HG03095 (cell line): ENCODE results near the gene LCN10.
"Not testable (repeated sequence)": the region's sequence is repeated elsewhere in the genome, so short reads cannot be mapped to it uniquely, and the experiment has no call there.

Source experiments
- ATAC-seq: cut with Tn5 transposase; IDR thresholded peaks from one replicate; pipeline ENCODE4 v1.9.1; 2021; ENCODE audit warnings: moderate library complexity; ENCODE audit not compliant: unreplicated experiment

Gene LCN10

DNA sequence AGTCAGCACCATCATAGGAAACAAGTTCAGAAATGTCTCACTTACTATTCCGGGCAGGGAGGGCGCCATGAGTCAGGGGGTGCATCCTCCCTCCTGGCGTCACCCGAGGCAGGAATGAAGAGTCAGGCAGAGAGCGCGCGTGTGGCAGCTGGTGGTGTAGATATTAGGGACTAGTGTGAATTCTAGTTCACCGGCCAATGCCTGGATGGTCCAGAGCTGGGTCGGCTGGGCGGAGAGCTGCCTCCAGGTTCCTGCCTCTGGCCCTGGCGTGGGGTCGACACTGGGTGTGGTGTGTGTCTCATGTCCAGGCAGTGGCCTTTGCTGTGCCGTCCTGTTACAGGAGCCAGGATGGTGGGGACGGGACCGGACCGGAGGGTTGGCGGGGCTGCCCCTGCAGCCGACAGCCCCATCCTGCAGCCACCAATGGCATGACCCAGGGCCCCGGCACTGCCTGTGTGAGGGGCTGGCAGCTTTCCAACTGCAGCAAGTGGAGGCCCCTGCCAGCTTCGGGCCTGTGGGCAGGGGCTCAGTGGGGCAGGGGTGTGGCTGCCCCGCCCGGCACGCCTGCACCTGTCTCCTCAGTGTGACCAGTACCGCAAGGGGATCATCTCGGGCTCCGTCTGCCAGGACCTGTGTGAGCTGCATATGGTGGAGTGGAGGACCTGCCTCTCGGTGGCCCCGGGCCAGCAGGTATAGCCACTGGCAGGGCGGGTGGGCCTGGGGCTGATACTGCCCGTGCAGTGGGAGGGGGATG lies 21.2 kb downstream of the LCN10 start:
- no peak for ATAC-seq

DNA sequence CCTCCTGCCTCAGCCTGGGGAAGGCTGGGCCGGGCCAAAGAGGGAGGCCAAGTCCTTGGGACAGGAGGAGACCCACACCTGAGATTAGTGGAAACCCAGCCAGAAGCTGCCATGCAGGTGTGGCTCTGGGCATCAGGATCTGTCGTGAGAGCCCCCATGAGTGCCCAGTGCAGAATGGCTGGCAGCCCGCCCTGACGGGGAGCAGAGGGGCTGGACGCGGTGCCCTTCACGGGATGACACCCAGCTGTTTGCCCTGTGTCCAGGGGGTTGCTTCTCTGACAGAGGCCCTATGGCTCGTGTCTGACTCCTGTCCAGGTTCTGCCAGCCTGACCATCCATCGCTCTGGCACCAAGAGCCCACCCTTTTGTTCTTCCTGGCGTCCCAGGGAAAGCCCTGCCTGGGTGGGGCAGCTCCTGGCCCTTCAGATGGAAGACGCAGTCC lies 21.8 kb downstream of the LCN10 start:
- no peak for ATAC-seq

DNA sequence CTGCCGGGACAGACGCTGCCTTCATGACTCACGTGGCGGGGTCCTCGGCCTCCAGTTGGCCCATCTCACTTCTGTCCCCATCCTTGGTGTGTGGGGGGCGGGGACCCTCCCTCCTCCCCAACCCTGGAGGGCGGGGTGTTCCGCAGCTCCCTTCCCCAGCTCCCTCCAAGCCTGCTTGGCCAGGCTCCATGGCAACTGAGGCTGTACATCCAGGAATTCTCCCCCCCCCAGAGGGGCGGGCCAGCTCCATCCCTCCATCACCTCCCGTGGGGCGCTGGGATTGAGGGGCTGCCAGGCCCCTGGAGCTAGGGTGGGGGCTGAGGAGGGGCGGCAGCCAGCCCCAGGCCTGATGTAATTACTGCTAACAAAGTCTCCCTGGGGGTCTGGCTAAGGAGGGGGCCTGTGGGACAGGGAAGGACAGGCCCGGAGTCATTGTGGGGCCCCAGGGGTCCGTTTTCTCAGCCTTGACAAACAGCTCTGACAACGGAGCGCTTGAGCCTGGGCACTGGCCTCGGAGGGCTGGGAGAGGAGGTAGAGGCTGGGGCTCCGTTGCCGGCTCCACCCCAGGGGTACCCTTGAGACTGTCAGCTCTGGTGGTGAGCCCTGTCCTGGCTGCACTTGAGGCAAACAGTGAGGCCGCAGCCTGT lies 22.4 kb downstream of the LCN10 start:
- ATAC-seq, result no peak

DNA sequence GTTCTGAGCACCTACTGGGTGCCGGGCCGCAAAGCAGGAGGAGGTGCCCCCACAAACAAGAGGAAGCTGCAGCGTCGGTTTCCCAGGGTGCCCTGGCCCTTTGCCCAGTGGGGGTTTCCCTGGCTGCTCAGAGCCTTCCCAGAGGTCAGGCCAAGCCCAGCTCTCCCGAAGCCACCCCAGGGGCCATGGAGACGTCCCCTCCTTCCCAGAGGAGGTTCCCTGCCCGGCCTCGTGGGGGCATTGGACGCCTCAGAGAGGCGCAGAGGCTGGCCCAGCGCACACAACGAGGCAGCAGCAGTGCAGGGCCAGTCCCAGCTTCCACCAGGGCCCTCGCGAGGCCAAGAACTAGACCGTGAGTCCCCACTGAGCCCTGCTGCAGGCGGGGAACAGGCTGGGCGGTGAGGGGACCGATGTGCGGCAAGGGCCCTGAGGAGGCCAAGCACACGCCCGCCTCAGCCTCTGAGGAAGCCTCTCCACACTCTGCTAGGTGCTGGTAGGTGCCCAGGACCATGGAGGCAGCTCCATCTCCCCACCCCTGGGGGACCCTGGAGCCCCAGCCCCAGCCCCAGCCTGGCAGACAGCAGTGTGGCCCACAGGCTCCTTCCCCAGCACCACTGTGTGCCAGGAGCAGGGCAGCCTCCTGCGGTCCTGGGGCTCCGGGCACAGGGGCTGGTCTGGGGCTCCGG lies 23.4 kb downstream of the LCN10 start:
- ATAC-seq, result no peak

GRCh38 chr9:136718345-136719194 lies 24.2 kb downstream of the LCN10 start:
- no peak for ATAC-seq

DNA sequence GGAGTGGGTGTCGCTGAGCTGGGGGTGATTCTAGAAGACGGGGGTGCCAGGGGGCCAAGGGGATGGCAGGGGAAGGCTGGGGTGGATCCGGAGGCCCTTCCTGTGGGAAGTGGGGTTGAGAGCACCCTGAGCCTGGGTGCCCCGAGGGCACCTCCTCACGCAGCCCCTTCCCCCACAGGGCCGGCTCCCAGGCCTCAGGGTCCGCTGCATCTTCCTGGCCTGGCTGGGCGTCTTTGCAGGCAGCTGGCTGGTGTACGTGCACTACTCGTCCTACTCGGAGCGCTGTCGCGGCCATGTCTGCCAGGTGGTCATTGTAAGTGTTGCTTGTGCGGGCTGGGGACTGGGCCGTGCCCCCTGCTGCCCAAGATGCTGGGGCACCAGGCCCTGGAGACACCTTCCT lies 25.3 kb downstream of the LCN10 start:
- no peak for ATAC-seq

- ATAC-seq, result no peak
Measured at GRCh38 chr9:136714893-136715274, 27.9 kb downstream of the LCN10 start.

DNA sequence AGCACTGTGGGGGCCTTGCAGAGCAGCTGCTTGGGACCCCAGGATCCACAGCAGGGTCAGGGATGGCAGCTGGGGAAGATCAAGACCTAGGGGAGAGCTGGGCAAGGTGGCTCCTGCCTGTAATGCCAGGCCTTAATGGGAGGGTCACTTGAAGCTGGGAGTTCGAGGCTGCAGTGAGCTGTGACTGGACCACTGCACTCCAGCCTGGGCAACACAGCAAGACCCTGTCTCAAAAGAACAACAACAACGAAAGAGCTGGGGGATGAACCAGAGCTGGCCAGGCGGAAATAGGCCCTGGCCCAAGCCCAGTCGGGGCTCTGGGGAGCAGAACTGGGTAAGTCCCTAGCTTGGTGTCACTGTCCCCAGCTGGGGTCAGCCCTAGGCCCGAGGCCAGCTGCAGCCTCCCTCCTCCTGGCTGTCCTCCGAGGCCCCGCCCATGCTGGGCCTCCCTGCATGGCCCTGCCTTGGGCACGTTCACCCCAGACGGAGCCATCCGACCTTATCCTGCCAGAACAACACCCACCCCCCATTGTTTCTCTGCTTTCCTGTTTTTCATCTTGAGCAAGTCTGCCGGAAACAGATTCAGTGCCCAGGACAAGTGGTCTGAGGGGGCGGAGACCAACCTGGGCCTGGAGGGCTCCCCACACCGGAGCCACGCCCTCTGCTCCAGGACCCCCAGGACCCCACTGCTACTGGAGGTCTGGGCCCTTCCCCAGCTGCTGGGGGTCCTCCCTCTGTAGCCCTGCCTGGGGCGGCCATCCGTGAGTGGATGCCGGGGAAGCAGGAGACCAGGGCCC lies 28.4 kb downstream of the LCN10 start:
- ATAC-seq, result no peak

DNA sequence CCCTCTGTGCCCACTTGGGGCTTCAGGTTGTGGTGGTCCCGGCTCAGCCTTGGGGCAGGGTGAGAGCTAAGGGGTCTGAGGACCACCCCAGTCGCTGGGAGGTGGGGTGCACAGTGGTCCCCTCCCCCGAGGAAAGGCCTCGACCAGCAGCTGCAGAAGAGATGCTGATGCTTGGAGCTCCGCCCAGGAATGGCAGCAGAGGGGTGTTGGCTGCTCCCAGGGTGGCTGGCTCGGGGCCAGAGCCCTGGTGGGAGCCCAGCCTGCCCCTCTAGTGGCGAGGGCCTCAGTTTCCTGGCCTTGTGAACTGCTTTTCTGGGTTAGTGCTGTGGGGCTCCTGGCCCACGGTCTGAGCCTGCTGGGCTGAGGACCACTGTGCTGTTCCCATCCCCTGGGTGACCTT lies 29.2 kb downstream of the LCN10 start:
- no peak for ATAC-seq

- ATAC-seq, result no peak
Measured at GRCh38 chr9:136712690-136713544, 29.8 kb downstream of the LCN10 start.

- no peak for ATAC-seq
Measured at GRCh38 chr9:136711751-136712689, 30.7 kb downstream of the LCN10 start, which contains the start of gene DIPK1B. Gene DIPK1B, plus strand, starts transcription at chr9:136712572. Its CDS starts 94 bp downstream, at chr9:136712666.

GRCh38 chr9:136711219-136711648 lies 31.5 kb downstream of the LCN10 start:
- ATAC-seq, result not testable (repeated sequence)

DNA sequence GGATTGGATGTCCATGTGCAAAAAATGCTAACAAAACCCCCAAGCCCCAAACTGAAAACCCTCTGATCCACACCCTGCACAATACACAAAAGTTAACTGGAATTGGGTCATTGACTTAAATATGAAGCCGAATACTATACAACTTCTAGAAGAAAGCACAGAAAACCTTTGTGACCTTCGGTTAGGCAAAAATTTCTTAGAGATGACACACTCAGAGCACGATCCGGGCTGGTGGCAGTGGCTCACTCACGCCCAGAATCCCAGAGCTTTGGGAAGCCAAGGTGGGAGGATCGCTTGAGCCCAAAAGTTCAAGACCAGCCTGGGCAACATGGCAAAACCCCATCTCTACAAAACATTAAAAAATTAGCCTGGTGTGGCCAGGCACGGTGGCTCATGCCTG lies 32.2 kb downstream of the LCN10 start:
- ATAC-seq, result no peak

DNA sequence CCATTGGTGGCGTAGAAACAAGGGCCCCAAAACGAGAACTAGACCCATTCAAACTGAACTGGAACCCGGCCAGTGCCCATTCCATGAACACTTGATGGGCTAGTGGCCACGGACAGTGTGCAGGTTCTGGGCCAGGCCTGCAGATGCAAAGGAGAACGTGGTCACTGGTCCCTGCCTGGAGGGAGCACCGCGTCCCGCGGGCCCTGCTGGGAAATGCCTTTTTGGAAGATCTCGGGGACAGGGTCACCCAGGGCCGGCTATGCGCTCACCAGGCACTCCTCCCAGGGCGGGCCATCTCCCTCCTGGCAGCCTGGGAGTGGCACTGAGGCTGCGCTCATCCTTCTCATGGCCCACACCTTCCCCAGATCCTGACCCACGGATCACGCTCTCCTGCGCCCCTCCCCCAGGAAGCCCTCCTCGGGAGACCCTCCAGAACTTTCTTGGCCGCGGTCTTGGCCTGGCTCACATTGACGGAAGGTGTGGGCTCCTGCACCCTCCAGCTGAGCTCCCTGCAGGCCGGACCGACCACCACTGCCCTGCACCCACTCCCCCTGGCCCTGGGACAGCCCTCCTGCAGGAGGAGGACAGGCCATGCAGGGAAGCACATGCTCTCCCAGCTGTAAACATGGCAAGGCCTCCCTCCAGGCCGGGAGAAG lies 33.2 kb downstream of the LCN10 start:
- no peak for ATAC-seq

DNA sequence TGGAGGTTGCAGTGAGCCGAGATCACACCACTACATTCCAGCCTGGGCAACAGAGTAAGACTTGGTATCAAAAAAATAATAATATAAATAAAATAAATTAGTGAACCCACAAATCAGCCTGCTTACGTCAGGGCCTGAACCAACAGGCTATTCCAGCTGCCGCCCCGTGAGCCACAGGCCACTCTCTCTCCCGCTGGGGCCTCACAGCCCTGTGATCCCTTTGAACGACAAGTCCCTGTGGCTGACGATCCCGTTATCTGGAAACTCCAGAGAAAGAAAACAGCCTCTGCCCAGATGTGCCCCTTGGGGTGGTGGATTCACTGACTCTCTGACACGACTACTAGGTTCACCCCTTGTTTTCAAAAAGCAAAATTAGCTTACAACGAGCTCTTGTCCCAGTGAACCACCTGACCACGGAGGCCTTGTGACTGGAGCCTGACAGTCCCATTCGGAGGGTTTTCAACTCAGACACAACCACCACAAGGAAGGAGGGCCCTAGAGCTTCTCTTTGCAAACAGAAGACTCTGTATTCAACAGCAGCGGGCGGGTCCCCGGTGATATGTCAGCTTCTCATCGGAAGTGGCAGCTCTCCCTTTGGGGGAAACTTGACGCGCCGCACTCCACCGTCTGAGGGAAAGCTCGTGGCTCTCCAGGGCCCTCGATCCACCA lies 34.8 kb downstream of the LCN10 start:
- no peak for ATAC-seq

DNA sequence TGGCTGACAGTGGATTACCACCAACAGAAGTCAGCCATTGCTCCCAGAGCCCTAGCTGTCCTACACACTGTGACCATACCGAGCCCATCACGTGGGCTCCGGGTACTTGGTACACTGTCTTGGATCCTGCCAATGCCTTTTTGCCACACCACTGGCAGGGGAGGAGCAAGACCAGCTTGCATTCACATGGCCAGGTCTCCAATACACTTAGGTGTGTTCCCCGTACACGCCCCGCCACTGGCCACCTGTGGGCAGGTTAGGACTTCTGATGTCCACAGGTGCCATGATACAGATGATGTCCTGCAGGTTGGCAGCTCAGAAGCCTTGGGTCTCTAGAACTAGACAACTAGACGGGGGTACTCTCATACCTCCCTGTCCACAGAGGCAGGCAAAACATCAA lies 35.7 kb downstream of the LCN10 start:
- no peak for ATAC-seq

DNA sequence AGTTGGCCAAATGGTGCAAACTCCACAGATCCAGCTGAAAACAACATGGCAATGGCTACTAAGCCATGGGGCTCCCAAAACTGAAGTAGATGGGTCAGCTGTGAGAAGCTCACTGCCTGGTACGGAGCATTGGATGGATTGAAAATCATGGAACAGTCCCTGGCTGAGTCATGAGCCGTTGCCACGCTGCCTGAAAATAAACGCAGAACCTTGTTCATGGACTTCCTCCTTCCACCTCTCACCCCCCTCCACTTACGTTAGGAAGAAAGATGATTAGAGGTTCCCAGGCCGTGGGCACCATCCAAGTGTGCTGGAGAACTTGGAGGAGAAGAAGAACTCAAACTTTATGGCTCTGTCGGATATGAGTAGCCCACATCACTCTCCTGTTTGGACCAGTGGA lies 37.2 kb downstream of the LCN10 start:
- ATAC-seq, result no peak
